ENCODE results near the gene KATNIP. TPM values are rescaled to one million over a fixed set of nuclear protein-coding genes. Genes with fewer than 3 reads are reported as not detected.

Gene KATNIP
- total RNA-seq, 1 experiment from 2014 or later: 21.5 TPM

- Mint-ChIP-seq H3K9me3 (ENCODE audit: unreplicated experiment) (no peaks in the 10 kb centered on the region), H3K4me3 (ENCODE audit: unreplicated experiment) (no peak overlapping the region), H3K4me1 (ENCODE audit: low read depth, unreplicated experiment) (peaks cover 28% of the 10 kb centered on the region), H3K27me3 (ENCODE audit: insufficient read depth, unreplicated experiment) (no peaks in the 10 kb centered on the region), H3K36me3 (ENCODE audit: insufficient read depth, unreplicated experiment) (peaks cover 76% of the 10 kb centered on the region), H3K27ac (ENCODE audit: unreplicated experiment) (no peak overlapping the region)
- intact Hi-C loops (cut with micrococcal nuclease; ENCODE audit: unreplicated experiment): no loop called here
- DNase-seq: no peak
- BruUV-seq (replicated peaks): no TSS peak
- Histone ChIP-seq H3K4me3 (ENCODE audit: low read depth, low read length) (no peak overlapping the region), H3K27me3 (replicated peaks; ENCODE audit: control insufficient read depth, insufficient read depth, low read length) (no peaks in the 10 kb centered on the region), H3K36me3 (ENCODE audit: control insufficient read depth, insufficient read depth, low read length) (peaks cover 4% of the 10 kb centered on the region), H3K9me3 (no peaks in the 10 kb centered on the region), H3K4me1 (peaks cover 8% of the 10 kb centered on the region; the same call in 1 of the 2 replicates)
- ChIA-PET CTCF (no interaction called here), POLR2A (no interaction called here)
- no peak for TF ChIP-seq CTCF (IDR thresholded peaks at IDR 0.05; ENCODE audit: insufficient read depth in 1 of 2, low read depth in 1 of 2, low read length in 1 of 2, severe bottlenecking in 1 of 2, unreplicated experiment in 1 of 2)
Observed at GRCh38 chr16:27544671-27545070, 5.3 kb upstream of the KATNIP start.

- DNase-seq: no peak
- no peak for TF ChIP-seq CTCF (IDR thresholded peaks at IDR 0.05; ENCODE audit: insufficient read depth in 1 of 2, low read depth in 1 of 2, low read length in 1 of 2, severe bottlenecking in 1 of 2, unreplicated experiment in 1 of 2)
- Mint-ChIP-seq H3K27me3 (ENCODE audit: insufficient read depth, unreplicated experiment) (no peaks in the 10 kb centered on the region), H3K4me1 (ENCODE audit: low read depth, unreplicated experiment) (peaks cover 26% of the 10 kb centered on the region), H3K9me3 (ENCODE audit: unreplicated experiment) (no peaks in the 10 kb centered on the region), H3K27ac (ENCODE audit: unreplicated experiment) (no peak overlapping the region), H3K4me3 (ENCODE audit: unreplicated experiment) (no peak overlapping the region), H3K36me3 (ENCODE audit: insufficient read depth, unreplicated experiment) (peaks cover 66% of the 10 kb centered on the region)
- no TSS peak for BruUV-seq (replicated peaks)
- Histone ChIP-seq H3K4me3 (ENCODE audit: low read depth, low read length) (no peak overlapping the region), H3K27me3 (replicated peaks; ENCODE audit: control insufficient read depth, insufficient read depth, low read length) (no peaks in the 10 kb centered on the region), H3K4me1 (peaks cover 8% of the 10 kb centered on the region; the same call in 1 of the 2 replicates), H3K9me3 (no peaks in the 10 kb centered on the region), H3K36me3 (ENCODE audit: control insufficient read depth, insufficient read depth, low read length) (peaks cover 2% of the 10 kb centered on the region; the same call in 1 of the 2 replicates)
- intact Hi-C loops (cut with micrococcal nuclease; ENCODE audit: unreplicated experiment): no loop called here
- CTCF ChIA-PET: no interaction called here
- POLR2A ChIA-PET: no interaction called here
Observed at GRCh38 chr16:27547134-27547533, 2.8 kb upstream of the KATNIP start.

- Mint-ChIP-seq H3K9me3 (ENCODE audit: unreplicated experiment) (no peaks in the 10 kb centered on the region), H3K27ac (ENCODE audit: unreplicated experiment) (no peak overlapping the region), H3K4me1 (ENCODE audit: low read depth, unreplicated experiment) (peaks cover 26% of the 10 kb centered on the region), H3K36me3 (ENCODE audit: insufficient read depth, unreplicated experiment) (peaks cover 59% of the 10 kb centered on the region), H3K4me3 (ENCODE audit: unreplicated experiment) (no peak overlapping the region), H3K27me3 (ENCODE audit: insufficient read depth, unreplicated experiment) (no peaks in the 10 kb centered on the region)
- Histone ChIP-seq H3K27me3 (replicated peaks; ENCODE audit: control insufficient read depth, insufficient read depth, low read length) (no peaks in the 10 kb centered on the region), H3K4me3 (ENCODE audit: low read depth, low read length) (no peak overlapping the region), H3K4me1 (peaks cover 8% of the 10 kb centered on the region; the same call in 1 of the 2 replicates), H3K9me3 (no peaks in the 10 kb centered on the region), H3K36me3 (ENCODE audit: control insufficient read depth, insufficient read depth, low read length) (no peaks in the 10 kb centered on the region)
- DNase-seq: no peak
- no TSS peak for BruUV-seq (replicated peaks)
- CTCF ChIA-PET: no interaction called here
- no peak for TF ChIP-seq CTCF (IDR thresholded peaks at IDR 0.05; ENCODE audit: insufficient read depth in 1 of 2, low read depth in 1 of 2, low read length in 1 of 2, severe bottlenecking in 1 of 2, unreplicated experiment in 1 of 2)
- intact Hi-C loops (cut with micrococcal nuclease; ENCODE audit: unreplicated experiment): no loop called here
- POLR2A ChIA-PET: no interaction called here
Observed at GRCh38 chr16:27547851-27548250, 2.1 kb upstream of the KATNIP start.

Measured in Caco-2 (cell line).